SK-N-SH treated with all-trans-retinoic acid at 6 μM for 48 hours (cell line): Measurements from ENCODE around the gene OR6N1.

Experiments used
- ATAC-seq: fragments of 200-7000 bp; cut with Tn5 transposase; 3 replicates; pipeline ENCODE4 v1.9.1; 2020; ENCODE audit warnings: mild to moderate bottlenecking, moderate library complexity
- ARNTL ChIP-seq: fragments of 450-650 bp; formaldehyde crosslinking; IDR thresholded peaks from 2 replicates; pipeline ENCODE4 v1.5.0; 2020; ENCODE audit warnings: low read depth, mild to moderate bottlenecking, moderate library complexity, borderline replicate concordance
- BACH2 ChIP-seq: fragments of 250-450 bp; sonication (Bioruptor Pico); IDR thresholded peaks from 2 replicates; pipeline ENCODE4 v1.9.0; 2021; ENCODE audit warnings: mild to moderate bottlenecking, borderline replicate concordance
- CSDC2 ChIP-seq: fragments of 250-450 bp; sonication (Bioruptor Pico); IDR thresholded peaks from 2 replicates; pipeline ENCODE4 v1.5.0; 2020; ENCODE audit warnings: mild to moderate bottlenecking, moderate library complexity
- ESRRG ChIP-seq: fragments of 250-450 bp; sonication (Bioruptor Pico); IDR thresholded peaks from 2 replicates; pipeline ENCODE4 v1.6.1; 2021; ENCODE audit warnings: mild to moderate bottlenecking
- GLIS3 ChIP-seq: fragments of 250-450 bp; sonication (Bioruptor Pico); IDR thresholded peaks from 2 replicates; pipeline ENCODE4 v1.5.0; 2020; ENCODE audit warnings: mild to moderate bottlenecking, moderate library complexity
- ISL1 ChIP-seq: fragments of 250-450 bp; sonication (Bioruptor Pico); IDR thresholded peaks from 2 replicates; pipeline ENCODE4 v2.1.2; 2022; ENCODE audit warnings: mild to moderate bottlenecking, moderate library complexity
- PATZ1 ChIP-seq: fragments of 250-450 bp; sonication (Bioruptor Pico); IDR thresholded peaks from 2 replicates; pipeline ENCODE4 v1.8.0; 2020; ENCODE audit warnings: mild to moderate bottlenecking, moderate library complexity, borderline replicate concordance
- POU6F1 ChIP-seq: fragments of 250-450 bp; sonication (Bioruptor Pico); IDR thresholded peaks from 2 replicates; pipeline ENCODE4 v1.8.0; 2021; ENCODE audit warnings: low read depth, mild to moderate bottlenecking, moderate library complexity, borderline replicate concordance
- RARB ChIP-seq: fragments of 250-450 bp; sonication (Bioruptor Pico); IDR thresholded peaks from 2 replicates; pipeline ENCODE4 v1.8.0; 2021; ENCODE audit warnings: mild to moderate bottlenecking, moderate library complexity
- SNAI2 ChIP-seq: fragments of 250-450 bp; sonication (Bioruptor Pico); IDR thresholded peaks from 2 replicates; pipeline ENCODE4 v1.5.0; 2020; ENCODE audit warnings: mild to moderate bottlenecking, moderate library complexity
- TCF4 ChIP-seq: fragments of 250-450 bp; sonication (Bioruptor Pico); IDR thresholded peaks from 2 replicates; pipeline ENCODE4 v1.8.0; 2021; ENCODE audit warnings: mild to moderate bottlenecking, moderate library complexity, borderline replicate concordance
- ZC3H10 ChIP-seq: fragments of 250-450 bp; sonication (Bioruptor Pico); IDR thresholded peaks from 2 replicates; pipeline ENCODE4 v1.5.1; 2021; ENCODE audit warnings: mild to moderate bottlenecking, moderate library complexity
- ZNF565 ChIP-seq: fragments of 450-650 bp; formaldehyde crosslinking; conservative IDR thresholded peaks from 2 replicates; pipeline ENCODE4 v1.5.0; 2020; ENCODE audit warnings: low read depth, mild to moderate bottlenecking, moderate library complexity
- ZNF70 ChIP-seq: fragments of 450-650 bp; formaldehyde crosslinking; IDR thresholded peaks from 2 replicates; pipeline ENCODE4 v1.5.0; 2020; ENCODE audit warnings: mild to moderate bottlenecking, moderate library complexity
- ZNF8 ChIP-seq: fragments of 450-650 bp; formaldehyde crosslinking; IDR thresholded peaks from 2 replicates; pipeline ENCODE4 v1.5.0; 2020; ENCODE audit warnings: mild to moderate bottlenecking, moderate library complexity
- TF ChIP-seq, protein P1 (sequence below): fragments of 250-450 bp; sonication (Bioruptor Pico); IDR thresholded peaks from 2 replicates; pipeline ENCODE4 v1.5.0; 2020; ENCODE audit warnings: mild to moderate bottlenecking, moderate library complexity
- TF ChIP-seq, protein P2 (sequence below): fragments of 250-450 bp; sonication (Bioruptor Pico); IDR thresholded peaks from 2 replicates; pipeline ENCODE4 v1.5.1; 2021; ENCODE audit warnings: mild to moderate bottlenecking, moderate library complexity

Gene OR6N1

DNA sequence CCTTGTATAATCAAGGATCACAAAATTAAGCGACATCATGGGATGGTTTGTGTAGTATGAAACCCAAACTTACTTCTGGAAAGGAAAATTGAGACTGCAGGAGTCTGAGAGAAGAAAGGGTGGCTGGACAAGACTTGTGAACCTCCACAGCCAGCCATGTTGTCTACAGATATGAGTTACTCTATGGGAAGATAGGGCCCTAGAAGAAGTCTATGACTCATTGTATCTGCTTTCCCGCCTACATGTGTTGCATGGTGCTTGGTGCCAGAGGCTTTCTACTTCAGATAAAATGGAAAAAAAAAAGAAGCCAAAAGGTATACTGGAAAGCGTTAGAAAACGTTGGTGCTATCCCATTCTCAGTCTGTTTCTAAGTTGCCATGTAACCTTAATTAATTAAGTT lies 27.7 kb upstream of the OR6N1 start:
- ATAC-seq = no peak
- TF ChIP-seq, protein P1, sequence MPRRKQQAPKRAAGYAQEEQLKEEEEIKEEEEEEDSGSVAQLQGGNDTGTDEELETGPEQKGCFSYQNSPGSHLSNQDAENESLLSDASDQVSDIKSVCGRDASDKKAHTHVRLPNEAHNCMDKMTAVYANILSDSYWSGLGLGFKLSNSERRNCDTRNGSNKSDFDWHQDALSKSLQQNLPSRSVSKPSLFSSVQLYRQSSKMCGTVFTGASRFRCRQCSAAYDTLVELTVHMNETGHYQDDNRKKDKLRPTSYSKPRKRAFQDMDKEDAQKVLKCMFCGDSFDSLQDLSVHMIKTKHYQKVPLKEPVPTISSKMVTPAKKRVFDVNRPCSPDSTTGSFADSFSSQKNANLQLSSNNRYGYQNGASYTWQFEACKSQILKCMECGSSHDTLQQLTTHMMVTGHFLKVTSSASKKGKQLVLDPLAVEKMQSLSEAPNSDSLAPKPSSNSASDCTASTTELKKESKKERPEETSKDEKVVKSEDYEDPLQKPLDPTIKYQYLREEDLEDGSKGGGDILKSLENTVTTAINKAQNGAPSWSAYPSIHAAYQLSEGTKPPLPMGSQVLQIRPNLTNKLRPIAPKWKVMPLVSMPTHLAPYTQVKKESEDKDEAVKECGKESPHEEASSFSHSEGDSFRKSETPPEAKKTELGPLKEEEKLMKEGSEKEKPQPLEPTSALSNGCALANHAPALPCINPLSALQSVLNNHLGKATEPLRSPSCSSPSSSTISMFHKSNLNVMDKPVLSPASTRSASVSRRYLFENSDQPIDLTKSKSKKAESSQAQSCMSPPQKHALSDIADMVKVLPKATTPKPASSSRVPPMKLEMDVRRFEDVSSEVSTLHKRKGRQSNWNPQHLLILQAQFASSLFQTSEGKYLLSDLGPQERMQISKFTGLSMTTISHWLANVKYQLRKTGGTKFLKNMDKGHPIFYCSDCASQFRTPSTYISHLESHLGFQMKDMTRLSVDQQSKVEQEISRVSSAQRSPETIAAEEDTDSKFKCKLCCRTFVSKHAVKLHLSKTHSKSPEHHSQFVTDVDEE (CRISPR knock-in tag) = no peak
- TF ChIP-seq PATZ1 = no peak
- TF ChIP-seq ZNF70 (CRISPR knock-in tag) = no peak
- no peak for TF ChIP-seq CSDC2 (CRISPR knock-in tag)
- TF ChIP-seq ZNF565 = no peak
- TF ChIP-seq BACH2 (CRISPR knock-in tag) = no peak

- no peak for TF ChIP-seq ARNTL (CRISPR knock-in tag)
- TF ChIP-seq, protein P2, sequence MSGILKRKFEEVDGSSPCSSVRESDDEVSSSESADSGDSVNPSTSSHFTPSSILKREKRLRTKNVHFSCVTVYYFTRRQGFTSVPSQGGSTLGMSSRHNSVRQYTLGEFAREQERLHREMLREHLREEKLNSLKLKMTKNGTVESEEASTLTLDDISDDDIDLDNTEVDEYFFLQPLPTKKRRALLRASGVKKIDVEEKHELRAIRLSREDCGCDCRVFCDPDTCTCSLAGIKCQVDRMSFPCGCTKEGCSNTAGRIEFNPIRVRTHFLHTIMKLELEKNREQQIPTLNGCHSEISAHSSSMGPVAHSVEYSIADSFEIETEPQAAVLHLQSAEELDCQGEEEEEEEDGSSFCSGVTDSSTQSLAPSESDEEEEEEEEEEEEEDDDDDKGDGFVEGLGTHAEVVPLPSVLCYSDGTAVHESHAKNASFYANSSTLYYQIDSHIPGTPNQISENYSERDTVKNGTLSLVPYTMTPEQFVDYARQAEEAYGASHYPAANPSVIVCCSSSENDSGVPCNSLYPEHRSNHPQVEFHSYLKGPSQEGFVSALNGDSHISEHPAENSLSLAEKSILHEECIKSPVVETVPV = no peak
- TF ChIP-seq SNAI2 = no peak
- TF ChIP-seq ISL1 = no peak
- no peak for TF ChIP-seq TCF4 (CRISPR knock-in tag)
- TF ChIP-seq POU6F1 (CRISPR knock-in tag) = no peak
- no peak for TF ChIP-seq RARB (CRISPR knock-in tag)
- TF ChIP-seq ESRRG (CRISPR knock-in tag) = no peak
- ATAC-seq = no peak
Observed at GRCh38 chr1:158798531-158798930, 26.5 kb upstream of the OR6N1 start.

DNA sequence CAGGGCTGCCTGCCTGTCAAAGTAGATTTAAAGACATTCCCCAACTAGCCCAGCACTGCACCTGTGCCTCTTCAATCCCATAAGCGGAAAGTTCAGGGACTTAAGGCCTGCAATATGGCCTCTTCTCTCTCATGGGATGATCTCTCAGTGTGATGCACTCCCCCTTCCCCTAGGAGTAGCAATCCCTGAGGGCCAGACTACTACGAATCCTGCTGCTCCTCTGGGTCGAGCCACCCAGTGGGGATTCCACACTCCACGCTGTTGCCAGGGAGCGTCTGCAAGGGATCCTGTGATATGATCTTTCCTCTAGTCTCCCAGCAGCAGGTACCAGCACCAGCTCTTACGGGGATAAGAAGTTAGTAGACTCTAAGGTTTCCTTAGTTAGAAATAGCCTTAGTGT lies 22.3 kb upstream of the OR6N1 start:
- no peak for ATAC-seq
- TF ChIP-seq ZNF8 (CRISPR knock-in tag) = no peak
- TF ChIP-seq, protein P1 (CRISPR knock-in tag) = no peak
- TF ChIP-seq ZC3H10 (CRISPR knock-in tag) = no peak
- TF ChIP-seq ISL1 = no peak
- TF ChIP-seq TCF4 (CRISPR knock-in tag) = no peak
- no peak for TF ChIP-seq ARNTL (CRISPR knock-in tag)
- no peak for TF ChIP-seq RARB (CRISPR knock-in tag)
- no peak for TF ChIP-seq PATZ1
- TF ChIP-seq ZNF70 (CRISPR knock-in tag) = no peak
- TF ChIP-seq, protein P2 = no peak
- TF ChIP-seq GLIS3 (CRISPR knock-in tag) = no peak
- no peak for TF ChIP-seq ZNF565
- no peak for TF ChIP-seq BACH2 (CRISPR knock-in tag)
- TF ChIP-seq CSDC2 (CRISPR knock-in tag) = no peak
- TF ChIP-seq ESRRG (CRISPR knock-in tag) = no peak
- TF ChIP-seq POU6F1 (CRISPR knock-in tag) = no peak
